Embryonic facial prominence (tissue), 1 donor: ENCODE results near the gene PRKAA1.
A peak's percentile ranks its signal among the peaks of the same experiment; 100 is the strongest.

ENCODE experiments used
- DNase-seq: peaks from one replicate; pipeline ENCODE4 v3.0.0-alpha.2; 2016; ENCODE audit errors: extremely low spot score

The PRKAA1 gene

DNA sequence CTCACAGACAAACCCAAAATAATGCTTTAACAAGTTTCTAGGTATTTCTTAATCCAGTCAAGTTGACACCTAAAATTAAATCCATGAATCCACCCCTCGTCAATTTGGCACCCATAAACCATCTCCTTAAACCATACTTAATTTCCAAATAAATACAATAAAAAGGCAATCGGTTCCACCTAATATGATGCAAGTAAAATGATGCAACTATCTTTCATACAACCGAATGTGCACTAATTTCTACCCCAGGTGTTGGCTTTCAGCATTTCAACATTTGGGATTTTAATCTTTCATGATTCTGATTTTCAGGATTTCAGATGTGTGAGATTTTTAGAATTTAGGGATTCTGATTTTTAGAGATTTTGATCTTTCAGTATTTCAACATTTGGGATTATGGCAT, 17.3 kb downstream of the PRKAA1 start:
- DNase-seq: no peak

DNA sequence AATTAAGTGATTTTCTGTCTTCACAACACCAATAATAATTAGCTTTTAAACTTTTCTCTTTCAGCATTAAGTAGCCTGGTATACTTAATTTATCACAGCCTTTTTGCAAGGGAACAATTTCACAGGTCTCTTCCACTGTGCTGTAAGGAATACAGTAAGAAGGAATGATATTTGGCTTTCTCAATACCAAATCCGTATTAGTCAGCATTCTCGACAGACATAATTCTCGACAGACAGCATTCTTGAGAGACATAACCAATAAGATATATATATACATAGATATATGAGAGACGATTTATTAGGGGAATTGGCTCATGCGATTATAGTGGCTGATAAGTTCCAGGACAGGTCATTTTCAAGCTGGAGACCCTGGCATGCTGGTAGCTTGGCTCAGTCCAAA, 18.0 kb downstream of the PRKAA1 start:
- no peak for DNase-seq

DNA sequence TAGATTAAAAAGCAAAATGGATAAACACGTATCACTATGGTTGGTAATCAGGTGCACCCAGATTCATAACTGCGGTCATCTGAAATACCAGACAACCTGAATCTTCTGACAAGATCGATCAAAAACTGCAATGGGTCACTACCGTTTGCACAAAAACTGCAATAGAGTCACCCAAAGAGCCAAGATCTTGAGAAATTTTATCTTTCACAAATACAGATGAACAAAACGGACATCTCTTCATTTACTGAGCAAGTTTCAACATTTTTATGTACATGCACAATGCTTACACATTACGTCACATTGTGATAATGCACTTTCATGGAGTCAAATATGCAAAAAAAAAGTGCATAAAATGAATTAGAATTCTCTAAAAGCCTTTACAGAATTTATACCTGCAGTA, 18.6 kb downstream of the PRKAA1 start:
- DNase-seq: no peak

GRCh38 chr5:40778133-40778532, 20.0 kb downstream of the PRKAA1 start:
- DNase-seq: no peak

GRCh38 chr5:40776658-40776977, 21.6 kb downstream of the PRKAA1 start:
- no peak for DNase-seq

DNA sequence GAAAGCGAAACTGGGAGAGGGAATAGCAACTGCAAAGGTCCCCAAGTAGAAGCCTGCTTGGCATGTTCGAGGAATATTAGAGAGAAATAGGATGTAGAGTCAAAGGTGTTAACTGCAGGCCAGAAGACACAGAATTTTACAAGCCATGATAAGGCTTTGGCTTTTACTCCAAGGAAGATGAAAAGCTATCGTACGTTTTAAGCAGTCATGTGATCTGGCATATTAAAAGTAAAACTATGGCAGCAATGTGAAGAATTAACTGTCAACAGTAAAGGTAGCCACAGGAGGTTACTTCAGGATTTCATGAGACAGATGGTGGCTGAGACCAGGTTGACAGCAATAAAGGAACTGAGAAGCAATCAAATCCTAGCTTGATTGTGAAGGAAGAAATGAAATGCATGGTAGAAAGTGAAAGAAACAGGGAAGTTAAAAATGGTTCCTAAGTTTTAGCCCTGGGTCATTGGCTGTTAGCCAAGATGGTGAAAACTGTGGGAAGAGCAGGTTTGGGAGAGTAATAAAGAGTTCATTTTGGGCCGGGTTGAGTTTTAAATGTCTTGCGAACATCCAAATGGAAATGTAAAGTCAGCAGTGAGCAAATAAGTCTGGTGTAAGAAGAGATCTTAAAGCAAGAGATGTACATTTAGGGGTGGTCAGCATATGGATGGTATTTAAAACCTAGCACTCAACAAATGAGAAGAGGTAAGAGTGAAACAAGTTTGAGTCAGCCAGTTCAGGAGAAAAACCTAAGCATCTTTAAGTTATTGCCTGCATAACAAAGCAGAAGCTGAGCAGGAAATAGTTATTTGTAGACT, 22.1 kb downstream of the PRKAA1 start:
- no peak for DNase-seq

DNA sequence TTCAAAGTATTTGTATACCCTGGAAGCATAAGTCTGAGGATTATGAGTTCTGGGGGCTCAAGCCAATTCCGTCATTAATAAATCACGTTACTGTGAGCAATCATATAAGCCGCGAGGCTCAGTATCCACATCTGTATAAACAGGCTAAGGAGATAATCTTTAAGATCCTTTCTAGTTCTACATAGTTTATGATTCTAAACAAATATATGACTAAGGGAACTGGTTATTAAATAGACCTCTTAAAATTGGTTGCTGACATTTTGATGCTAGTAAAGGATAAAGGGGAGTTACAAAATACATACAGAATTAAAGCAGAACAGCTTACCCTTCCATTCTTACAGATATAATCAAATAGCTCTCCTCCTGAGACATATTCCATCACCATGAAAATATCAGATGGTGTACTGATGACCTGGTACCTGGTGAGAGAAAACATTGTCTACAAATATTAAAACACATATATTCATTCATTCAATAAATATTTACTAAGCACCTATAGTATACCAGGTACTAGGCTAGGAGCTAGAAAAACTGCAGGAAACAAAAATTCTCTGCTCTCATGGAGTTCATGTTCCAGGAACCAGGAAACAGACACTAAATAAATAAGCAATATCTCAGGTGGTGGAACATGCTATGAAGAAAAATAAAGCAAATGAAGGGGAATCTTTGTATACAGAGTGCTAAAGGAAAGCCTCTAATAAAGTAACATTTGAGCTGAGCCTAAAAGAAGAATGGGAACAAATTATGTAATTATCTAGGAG, 22.9 kb downstream of the PRKAA1 start:
- no peak for DNase-seq

- DNase-seq: no peak
These were observed 23.6 kb downstream of the PRKAA1 start for GRCh38 chr5:40774623-40775022.

- DNase-seq: no peak
These were observed 27.4 kb downstream of the PRKAA1 start for GRCh38 chr5:40770764-40771163.

DNA sequence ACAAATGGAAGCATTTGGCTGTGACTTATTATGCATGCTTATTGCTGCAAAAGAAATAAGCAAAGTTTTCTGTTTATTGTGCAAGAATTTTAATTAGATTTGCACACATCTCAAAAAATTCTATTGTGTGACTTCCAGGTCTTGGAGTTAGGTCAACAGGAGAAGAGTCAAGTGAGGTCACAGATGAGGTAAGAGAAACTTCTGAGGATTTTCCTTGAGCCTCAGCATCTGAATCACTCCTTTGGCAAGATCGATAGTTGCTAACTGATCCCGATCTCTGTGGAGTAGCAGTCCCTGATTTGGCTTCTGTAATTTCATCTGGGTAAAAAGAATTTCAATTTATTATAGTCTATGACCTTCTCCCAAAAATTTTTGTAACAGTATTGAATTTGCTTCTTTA, 35.5 kb downstream of the PRKAA1 start:
- no peak for DNase-seq

GRCh38 chr5:40757400-40757799, 40.8 kb downstream of the PRKAA1 start:
- DNase-seq: no peak

- peak; percentile 89 for DNase-seq
These were observed 42.5 kb downstream of the PRKAA1 start, which contains the start of gene TTC33 for GRCh38 chr5:40755407-40756365. TSS of gene TTC33 (minus strand) at chr5:40755961. CDS start at chr5:40747018, 8,943 bp downstream.

DNA sequence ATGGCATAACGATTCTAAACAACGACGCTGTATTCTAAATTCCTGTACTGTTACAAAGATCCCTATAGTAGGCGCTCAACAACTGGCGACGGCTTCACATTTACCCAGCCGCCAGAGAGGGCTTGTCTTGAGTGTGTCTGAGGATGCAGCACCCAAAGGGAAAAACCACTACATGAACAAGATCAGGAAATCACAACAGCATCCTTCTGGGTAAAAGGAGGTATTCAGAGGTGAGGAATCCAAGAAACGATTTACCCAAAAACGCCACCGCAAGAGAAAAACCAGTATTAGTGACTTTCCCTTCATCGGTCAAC, 43.1 kb downstream of the PRKAA1 start:
- peak; percentile 84 for DNase-seq

DNA sequence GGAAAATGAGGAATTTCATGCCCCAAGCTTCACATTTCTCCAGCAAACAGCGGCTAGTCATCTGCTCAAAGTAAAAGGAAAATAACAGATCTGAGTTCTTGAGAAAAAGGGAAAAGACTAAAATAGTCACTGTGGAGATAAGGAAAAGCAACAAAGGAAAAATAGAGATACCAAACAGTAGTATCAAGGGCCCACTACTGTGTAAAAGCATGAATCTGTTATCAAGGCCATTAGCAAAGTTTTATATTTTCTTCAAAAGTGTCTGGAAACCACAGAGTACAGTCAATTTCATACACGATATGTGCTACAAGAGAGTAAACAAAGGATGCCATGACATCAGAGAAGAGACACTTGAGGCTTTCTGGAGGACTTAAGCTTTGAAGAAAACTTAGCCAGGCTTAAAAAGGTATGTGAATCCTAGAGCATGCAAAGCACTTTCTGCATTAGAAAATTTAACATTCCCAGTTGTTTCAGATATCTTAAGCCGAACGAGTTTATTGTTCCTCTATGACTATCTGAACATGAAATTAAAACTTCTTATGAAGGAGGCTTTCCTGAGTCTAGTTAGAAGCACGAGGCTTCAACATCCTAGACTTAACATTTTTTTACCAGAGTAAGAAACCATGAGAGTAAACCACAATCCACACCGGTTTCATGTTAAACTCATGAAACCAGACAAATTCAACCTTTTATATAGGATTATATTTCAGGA, 43.6 kb downstream of the PRKAA1 start:
- DNase-seq: peak; percentile 53

DNA sequence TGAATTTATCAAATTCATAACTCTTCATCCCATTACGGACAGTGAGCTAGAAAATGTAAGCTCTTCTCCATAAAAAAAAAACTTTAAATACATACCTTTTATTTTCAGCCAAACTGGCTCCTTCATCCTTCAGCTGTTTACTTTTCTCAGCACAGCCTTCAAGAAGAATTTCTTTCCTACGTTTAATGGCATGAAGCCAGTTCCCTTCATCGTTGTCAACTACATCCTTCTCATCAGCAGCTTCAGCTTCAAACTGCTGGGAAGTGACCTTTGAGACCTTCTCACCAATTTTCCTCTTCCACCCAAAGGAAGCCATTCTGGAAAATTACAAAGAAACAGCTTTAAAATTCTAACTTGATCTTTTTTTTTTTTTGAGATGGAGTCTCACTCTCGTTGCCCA, 51.5 kb downstream of the PRKAA1 start:
- no peak for DNase-seq

- no peak for DNase-seq
These were observed 54.4 kb downstream of the PRKAA1 start for GRCh38 chr5:40743771-40744170.

- no peak for DNase-seq
These were observed 59.7 kb downstream of the PRKAA1 start for GRCh38 chr5:40738502-40738901.

DNA sequence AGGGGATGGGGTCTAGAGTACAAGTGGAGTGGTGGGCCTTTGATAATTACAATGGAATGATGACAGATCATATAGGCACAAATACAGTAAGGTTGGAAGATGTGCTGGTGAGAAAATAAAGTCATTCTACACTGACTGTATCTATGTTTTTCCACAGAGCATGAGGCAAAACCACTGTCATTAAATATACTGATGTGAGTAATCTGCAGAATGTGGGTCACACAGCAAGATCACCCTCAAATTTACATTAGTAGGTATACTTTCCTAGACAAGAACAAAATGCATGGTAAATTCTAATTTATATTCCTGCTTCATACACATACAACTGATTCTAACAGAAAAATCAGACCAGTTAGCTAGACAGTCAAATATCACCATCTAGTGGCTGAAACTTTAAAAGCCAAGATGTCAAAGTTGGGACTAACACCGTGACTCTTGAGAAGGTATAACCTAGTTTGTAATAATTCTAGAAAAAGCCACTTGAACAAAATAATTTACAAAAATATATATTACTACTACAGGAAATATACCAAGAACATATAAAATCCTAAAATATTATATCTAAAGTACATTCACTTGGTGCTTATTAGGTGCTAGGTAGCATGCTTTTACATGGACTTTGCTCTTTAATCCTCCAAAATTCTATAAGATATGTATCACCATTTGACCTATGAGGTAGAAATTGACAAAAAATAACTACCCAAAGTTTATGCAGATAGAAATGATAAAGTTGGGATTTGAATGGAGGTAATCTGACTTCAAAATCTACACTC, 61.9 kb downstream of the PRKAA1 start:
- DNase-seq: no peak

- DNase-seq: no peak
These were observed 62.6 kb downstream of the PRKAA1 start for GRCh38 chr5:40735609-40736008.

DNA sequence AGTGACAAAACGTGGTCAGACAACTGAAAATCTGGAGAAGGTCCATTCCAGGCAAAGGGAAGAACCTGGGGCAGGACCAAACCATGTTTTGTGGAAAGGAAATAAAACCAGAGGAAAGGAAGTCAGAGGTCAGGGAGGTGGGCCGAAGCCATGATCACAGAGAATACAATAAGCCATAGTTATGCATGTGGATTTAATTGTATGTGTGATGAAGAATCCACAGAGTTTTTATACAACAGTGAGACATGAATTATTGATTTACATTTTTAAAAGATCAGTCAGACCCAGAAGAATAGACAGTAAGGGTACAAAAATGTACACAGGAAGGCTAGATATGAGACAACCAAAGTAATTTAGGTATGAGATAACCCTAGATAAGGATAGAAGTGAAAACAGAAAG, 63.2 kb downstream of the PRKAA1 start:
- DNase-seq: no peak
